TTC549 (cell line): Measurements from ENCODE around the gene ADAMTS6.
"Not testable (repeated sequence)": the region's sequence is repeated elsewhere in the genome, so short reads cannot be mapped to it uniquely, and the experiment has no call there.

ENCODE experiments used
- FAIRE-seq: peaks from 2 replicates; lab custom pipeline; 2012; peaks lifted over from hg19 to GRCh38; lab: Jason Lieb, UNC

Gene ADAMTS6

DNA sequence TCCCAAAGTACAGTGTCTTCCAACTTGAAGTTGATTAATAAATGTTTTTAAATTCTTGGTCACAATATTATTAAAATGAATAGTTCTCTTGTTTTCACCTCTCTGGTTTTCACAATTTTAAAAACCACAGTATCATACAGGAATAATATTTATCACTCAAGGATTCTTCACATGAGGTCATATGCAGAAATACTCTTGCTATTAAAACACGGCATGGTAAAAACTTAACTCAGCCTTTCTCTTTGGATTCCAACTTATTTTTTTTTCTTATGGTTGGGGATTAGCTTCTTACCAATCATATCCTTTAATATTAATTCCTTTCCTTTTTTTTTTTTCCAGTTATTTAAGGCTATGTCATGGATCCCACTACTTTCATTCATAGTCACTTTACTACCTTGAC lies 289.4 kb downstream of the ADAMTS6 start:
- FAIRE-seq, result no peak

DNA sequence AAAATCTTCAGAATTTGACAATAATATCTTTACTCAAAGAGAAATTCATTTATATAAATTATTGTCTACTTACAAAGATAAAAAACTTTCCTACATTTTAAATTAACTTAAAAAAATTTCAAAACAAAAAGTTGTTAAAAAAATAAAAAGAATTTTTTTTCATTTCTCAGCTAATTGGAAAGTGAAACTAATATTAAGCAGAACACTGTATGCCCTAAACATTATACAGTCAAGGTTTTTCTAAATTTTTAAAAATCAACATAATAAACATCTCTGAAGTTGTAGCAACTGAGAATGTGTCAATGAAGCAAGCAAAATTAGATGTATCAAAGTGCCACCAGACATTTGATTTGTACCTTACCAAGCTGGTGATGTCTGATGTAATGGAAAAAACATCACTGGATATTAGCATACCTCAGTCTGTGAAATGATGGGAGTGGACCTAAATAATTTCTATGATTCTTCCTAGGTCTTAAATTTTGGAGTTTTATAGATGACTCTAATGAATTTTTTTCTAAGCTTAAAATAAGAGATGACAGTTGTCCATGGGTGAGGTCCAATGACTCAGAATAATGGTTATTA lies 290.1 kb downstream of the ADAMTS6 start:
- FAIRE-seq, result peak; percentile 67

DNA sequence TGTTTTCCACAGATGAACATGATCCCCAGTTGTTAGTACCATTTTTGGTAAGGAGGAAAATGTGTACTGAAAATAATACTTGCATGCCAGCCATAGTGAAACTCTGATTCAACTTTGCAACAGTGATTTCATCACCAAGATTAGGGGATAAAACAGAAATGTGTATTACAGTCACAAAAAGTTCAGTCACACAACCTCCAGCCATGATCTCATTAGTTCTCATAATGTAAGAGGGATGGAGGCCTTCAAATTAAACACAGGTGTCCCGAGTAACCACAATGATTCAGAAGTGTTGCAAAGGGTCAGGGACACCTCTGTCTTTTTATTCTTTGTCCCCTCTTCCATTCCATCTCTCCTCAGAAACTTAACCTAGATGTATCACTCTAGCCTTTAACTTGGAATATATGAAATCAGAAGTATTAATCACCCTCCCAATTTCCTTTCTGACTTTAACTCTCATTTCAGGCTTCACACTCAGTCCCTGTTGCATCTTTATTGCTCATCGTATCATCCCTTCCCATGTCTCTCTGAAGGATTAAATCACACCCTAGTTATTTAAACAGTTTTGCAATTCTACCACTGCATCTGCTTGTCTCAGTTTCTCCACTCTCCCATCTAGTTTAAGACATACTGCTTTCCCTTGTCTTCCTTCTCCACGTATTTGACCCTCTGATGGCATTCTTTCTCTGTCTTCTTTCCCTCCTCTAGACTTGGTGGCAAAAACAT lies 291.2 kb downstream of the ADAMTS6 start:
- FAIRE-seq, result no peak

DNA sequence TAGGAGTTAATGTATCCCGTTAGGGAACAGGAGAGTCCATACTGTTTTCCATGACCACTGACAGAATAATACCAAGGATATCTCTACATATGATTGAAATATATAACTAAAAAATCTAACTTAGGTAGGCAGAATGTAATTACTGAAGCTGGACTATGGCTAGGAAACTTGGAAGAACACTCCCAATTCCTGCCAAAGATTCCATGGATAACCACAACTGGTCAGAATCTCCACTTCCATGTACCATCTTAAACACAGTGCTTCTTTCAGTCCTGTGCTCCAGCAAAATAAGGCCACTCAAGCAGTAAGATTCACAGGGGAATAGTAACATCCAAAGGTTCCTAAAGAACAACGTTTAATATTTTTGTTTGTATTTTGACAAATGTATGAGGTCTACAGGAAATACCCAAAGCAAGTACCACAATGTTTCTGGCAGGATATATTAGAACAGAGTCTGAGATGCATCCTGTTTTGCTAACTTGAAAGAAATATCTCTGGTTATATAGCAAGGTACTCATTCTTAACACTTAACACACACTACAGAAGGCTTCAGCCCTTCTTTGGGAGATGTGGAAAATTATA lies 295.0 kb downstream of the ADAMTS6 start:
- FAIRE-seq, result no peak

DNA sequence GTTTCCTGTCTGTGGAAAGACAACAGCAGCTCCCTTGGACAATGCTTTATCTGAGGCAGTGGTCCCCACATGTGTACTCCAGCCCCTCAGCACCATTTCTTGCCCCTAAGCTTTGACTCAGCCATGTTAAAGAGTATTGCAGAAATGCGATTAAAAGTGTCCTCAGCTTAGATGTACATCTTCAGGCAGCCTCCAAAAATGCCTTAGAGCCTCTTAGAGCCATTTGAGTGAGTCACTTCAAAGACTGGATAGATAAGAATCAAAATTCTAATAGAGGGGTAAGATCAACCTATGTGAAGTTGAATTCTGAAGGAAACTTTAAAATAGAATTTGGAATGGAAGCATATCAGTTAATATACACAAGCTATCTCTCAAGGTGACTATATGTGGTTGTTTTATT lies 296.3 kb downstream of the ADAMTS6 start:
- FAIRE-seq, result no peak

DNA sequence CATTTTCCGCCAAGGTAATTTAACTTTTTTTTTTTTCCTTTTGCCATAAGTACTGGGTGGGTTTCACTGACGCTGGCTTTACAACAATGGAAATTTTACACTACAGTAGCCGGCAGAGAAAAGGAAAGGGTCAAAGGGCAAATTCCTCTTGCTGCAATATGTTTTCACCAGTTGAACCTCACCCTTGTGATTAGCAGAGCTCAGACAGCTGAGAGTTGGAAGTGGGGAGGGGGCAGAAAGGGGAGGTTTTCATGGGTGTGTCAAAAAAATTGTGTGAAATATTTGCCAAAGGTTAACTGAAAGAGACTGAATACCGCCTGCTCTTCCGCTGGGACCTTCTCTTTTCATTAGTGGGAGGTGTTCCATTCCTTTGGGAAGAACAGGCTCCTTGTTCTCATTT lies 296.9 kb downstream of the ADAMTS6 start:
- FAIRE-seq, result no peak

DNA sequence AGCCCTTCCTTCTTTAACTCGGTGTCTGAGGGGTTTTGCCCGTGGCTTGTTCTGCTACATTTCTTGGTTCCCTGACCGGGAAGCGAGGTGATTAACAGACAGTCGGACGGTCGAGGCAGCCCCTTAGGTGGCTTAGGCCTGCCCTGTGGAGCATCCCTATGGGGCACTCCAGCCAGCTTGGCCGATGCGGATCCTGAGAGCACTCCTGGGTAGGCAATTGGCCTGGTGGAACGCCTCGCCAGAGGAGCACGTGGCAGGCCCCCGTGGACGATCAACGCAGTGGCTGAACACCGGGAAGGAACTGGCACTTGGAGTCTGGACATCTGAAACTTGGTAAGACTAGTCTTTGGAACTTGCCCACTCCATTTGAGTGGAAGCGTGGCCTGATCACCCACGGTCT lies 307.5 kb downstream of the ADAMTS6 start:
- not testable (repeated sequence) for FAIRE-seq

DNA sequence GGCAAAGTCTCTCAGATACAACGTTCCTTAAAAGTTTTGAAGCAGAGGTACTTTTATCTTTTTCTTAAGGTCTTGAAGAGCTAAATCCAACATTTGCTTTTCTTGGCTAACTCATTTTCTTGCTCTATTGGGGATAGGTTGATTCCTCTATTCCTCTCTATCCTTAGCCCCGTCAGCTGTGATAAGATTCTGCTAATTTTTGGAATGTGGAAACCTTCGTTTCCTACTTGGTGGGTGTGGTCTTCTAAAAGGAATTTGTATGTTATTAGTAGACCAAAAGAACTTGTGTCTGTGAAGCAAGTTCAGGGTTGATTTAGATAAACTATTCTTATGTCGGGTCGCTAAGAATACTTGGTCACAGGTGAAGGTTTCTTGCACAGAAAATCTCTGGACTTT lies 308.6 kb downstream of the ADAMTS6 start:
- no peak for FAIRE-seq

DNA sequence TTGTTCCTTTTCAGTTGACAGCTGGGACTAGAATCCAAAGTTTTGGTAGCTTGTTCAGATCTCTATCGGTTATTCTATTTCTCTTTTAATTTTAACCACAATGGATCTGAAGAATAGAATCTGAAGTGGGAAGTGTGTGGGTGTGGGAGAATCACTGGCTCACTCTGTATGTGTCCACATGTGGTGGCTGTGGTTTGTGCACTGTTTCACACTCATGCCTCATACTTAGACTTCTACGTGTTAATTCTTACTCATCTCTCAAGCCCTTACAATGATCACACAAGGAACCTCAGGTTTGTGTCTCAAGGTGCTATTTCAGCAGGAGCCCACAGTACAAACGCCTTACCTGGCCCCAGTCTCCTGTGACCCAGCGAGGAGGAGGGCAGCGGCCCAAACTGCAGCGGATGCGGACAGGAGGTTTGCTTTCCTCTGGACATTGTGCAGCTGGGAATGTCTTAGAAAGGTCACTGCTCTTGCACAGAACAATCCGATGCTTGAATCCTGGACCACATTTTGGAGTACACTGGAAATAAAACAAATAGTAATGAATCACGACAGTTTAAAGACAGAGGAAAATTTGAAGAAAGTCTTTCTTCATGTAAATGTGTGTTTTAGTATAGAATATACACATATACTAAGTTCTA lies 309.1 kb downstream of the ADAMTS6 start:
- FAIRE-seq, result no peak

DNA sequence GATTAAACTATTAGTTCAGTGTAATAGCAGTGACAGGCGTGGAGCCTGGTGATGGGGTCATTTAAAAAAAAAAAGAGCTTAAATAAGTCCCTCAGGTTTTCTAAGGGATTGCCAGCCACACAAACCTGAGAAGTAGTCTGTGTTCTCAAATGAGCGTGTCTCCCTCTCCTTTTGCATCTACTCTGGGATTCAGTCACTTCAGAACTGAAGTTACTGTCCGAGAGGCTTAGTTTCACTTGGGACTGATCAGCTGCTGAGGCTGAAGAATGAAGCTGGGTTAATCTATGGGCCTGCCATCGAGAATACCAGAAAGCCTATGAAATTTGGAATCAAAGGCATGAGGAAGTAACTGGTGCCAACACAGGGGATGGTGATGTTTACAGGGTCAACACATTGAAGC lies 310.1 kb downstream of the ADAMTS6 start:
- no peak for FAIRE-seq

DNA sequence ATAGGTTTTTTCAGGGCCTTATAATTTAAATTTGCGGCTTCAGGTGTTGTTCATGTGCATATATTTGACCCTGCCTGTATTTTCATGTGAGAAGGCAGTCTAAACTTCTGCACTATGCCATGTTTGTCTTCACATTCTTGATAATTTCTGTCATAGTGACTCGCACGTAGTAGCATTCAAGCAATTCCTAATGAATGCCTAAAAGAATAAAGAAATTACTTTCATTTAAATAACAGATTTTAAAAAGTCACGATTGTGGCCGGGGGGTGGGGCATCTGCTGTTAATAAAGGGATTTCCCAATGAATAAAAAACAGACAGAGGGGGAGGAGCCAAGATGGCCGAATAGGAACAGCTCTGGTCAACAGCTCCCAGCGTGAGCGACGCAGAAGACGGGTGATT lies 318.0 kb downstream of the ADAMTS6 start:
- no peak for FAIRE-seq

DNA sequence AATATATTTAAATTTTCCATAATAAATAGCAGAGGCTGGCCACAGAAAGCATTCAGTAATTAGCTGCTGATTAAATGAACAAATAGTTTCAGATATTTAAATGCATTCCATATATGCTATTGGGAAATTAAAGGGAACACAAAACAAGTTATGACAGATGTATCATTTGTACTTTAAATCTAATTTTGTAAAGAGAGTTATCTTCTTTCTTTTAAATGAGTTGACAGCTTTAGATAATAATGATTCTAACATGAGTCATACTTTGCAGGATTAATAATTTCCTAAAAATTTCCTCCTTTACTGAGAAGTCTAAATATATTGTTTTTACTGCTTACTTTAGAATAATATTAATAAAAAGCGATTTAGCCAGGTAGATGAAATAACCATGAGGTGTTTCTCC lies 320.1 kb downstream of the ADAMTS6 start:
- no peak for FAIRE-seq

DNA sequence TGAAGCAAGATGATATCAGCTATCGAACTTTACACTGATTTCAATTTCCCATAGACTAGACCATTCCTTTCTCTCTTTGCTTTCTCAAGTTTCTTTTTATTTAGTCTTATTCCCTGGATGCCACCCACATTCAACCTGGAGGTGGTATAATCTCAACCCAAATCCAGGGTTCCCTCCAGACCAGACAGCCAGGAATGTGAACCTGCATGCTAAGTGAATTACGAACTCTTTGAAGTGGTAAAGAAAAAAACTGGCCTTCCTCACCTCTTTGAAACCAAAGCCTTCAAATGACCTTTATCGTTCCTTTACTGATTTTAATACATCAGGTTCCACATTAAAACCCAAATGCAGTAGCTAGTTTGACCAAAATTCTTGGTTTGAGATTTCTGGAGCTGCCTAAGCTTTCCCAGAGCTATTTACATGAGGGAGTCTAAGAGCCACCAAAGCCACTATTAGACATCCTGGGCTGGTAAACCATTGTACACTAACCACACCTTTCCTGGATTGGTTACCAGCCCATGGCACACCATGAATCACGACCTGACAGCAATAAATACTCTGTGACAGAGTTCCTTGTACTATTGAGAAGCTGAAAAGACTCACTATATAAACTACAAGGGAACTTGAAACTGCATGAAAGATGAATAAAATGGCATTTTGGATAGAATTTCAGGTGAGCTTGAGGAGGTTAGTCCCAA lies 323.7 kb downstream of the ADAMTS6 start:
- no peak for FAIRE-seq

DNA sequence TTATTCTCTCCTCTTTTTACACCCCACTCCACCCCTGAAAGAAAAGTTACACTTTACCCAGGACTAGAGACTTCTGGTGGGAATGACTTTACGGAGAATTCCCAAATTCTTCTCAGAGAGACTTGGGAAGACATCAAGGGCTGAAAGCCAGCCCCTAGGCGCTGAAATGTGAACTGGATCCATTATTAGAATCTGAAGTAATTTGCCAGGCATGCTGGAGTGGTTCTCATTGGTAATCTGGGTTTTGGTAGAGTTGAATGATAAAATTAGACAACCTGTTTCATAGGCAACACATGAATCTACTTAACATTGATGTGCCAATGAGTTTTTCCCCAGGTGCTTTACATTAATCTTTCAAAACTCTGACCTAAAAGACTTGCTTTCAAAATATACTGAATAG lies 324.8 kb downstream of the ADAMTS6 start:
- no peak for FAIRE-seq

DNA sequence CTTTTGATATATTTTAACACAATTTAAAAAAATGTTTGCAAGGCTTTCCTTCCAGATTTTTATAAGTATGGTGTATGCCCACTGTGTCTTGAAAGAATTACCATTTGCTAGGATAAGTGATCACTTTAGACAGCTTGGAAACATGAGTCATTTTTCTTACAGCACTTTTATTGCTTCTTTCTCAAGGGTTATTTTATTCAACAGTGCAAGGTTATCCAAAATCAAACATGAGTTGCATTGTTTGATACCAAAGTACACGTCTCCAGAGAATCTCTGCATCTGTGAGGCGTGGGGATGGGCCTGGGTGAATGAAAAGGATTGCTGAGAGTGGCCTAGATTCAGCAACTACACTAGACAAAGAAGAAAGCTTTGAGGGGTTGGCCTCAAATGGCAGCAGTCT lies 329.6 kb downstream of the ADAMTS6 start:
- peak; percentile 17 for FAIRE-seq

DNA sequence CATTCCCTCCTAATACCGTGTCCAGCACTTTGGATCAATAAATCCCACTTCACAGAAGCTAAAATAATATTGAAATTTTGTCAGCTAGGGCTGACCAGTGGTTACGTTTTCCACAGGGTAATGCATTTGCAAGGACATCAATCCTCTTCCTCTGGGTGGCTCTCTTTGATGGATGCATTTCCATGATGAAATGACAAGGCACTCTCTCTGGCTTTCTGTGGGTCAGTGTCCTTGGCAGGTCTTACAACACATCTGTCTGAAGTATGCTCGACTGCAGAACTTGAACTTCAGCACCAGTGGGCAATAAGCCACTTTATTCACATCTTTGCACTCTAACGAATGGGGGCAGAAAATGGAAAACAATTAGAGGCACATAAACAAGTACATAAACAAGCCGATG lies 330.1 kb downstream of the ADAMTS6 start:
- no peak for FAIRE-seq

DNA sequence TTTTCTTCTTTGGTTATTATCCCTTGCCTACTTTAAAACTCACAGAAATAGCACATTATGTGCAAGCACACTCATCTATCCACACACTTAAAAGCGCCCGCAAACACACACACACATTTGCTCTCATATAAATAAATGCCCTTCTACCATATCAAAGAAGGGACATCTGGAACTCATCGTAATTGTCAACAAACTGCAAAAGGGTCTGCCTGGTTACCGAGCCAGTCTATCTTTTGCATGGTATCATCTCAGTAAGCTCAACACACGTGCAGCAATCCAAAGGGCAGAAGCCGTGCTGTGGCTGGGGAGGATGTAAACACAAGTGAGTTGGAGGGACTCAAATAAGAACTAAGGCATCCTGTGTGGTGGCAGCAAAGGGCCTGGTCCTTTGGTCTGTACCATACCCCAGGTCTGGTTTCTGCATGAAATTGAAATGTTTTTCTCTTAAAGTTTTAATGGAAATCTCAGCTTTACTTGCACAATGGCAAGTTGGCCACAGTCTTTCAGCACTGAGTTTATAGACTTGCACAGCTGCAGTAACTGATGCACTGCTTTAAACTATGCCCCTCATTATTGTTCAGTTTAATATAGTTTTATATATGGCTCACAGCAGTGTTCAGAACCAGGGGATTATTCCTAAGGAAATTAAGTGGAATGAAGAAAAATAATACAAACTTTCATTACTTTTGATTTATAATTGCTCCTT lies 331.0 kb downstream of the ADAMTS6 start:
- FAIRE-seq, result peak; percentile 87

DNA sequence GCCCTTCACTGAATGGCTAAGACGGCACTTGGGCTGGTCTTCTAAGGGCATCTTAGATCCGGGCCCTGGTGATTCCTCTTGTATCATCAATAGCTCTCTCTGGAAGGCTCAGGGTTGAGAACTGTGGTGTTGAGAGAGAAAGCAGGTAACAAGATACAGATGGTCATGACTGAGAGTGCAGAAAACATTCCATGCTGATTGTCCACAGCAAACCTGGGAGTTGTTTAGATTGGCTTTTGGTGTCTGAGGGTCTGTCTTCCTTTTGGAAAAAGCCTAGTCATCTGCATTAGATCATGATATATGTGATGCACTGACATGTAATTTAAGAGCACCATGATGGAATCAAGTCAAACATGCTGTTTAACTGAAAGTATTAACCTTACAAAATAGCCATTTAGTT lies 331.9 kb downstream of the ADAMTS6 start:
- FAIRE-seq, result no peak

DNA sequence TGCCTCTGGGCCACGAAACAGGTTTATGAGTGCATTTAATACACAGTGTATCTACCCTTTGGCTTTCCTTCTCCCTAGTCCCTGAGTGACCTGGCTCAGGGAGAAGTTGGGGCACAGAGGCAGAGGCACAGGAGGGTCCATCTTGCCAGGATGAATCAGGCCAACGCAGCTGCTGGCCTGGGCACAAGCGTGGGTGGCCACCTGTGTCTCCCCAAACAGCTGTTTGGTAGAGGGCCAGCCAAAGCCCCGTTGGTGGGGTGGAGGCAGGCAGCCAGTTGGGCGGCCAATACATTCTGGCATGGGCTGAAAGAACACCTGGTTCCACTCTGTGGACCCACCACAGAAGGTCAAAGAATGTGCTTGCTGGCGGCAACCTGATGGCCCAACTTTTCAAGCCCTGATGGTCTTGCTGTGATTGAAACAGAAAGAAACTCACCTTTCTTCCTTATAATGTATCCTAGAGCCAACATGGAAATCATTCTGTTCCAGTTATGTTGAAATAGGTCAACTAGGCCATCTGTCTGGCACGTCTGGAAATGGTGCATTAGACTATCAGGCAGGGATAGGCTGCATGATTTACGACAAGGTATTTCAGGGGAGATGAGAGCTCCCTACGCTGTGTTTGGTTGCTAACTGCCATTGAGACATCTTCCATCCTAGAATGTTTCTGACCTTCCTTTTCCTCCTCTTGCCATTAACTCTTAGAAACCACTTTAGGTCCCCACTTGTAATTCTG lies 337.4 kb downstream of the ADAMTS6 start:
- no peak for FAIRE-seq

DNA sequence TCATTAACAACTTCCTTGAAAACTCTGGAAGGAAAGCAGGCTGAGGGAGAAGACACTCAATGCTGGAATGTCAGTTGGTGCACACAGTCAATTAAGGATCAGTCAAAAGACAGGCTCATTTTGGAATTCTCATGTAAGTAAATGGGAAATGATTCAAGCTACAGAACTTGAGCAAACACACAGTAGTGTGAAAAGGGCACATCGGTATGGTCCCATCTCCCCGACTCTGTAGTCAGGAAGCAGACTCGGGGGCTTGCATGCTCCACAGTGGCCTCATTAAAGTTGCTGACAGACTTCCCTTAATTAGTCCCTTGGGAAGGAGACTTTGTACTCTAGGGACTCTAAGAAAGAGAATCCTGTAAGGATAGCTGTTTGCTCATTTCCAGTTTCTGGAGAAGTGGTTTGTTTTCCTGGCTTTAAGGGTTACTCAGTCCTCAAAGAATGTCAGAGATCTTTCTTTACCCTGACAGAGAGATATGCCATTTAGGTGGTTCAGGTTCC lies 339.2 kb downstream of the ADAMTS6 start:
- FAIRE-seq, result peak; percentile 97

DNA sequence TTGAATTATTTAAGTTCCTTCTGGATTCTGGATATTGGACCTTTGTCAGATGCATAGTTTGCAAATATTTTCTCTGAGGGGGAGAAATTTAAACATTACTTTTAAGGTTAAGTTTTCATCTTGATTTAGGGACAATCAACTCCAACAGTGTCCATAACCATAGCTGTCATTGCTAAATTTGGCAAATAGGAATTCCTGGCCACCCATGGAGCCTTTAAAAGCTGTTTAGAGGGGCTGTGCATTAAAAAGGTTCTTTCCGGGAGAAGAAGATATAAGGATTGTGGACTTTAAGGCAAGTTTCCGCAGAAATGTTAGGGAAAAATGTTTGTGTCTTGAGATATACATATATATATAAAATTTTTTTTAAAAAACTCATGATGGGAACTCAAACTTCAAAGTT lies 339.7 kb downstream of the ADAMTS6 start:
- FAIRE-seq, result no peak
